NOMO-1 treated with dmso at 0.1 percent for 144 hours (cell line): ENCODE results near the gene SGTA.

Experiments
- DNase-seq: peaks from one replicate; lab custom pipeline; 2025; ENCODE audit not compliant: unreplicated experiment; lab: John Stamatoyannopoulos, UW

The SGTA gene

GRCh38 chr19:2755811-2756210 is 27.3 kb downstream of the SGTA start:
- no peak for DNase-seq

- no peak for DNase-seq
Observed at GRCh38 chr19:2755448-2755705, 27.7 kb downstream of the SGTA start.

- no peak for DNase-seq
Observed at GRCh38 chr19:2754659-2755447, 28.2 kb downstream of the SGTA start.

- no peak for DNase-seq
Observed at GRCh38 chr19:2751438-2751830, 31.6 kb downstream of the SGTA start.

- DNase-seq: no peak
Observed at GRCh38 chr19:2750808-2751437, 32.1 kb downstream of the SGTA start.

- DNase-seq: no peak
Observed at GRCh38 chr19:2747349-2747748, 35.7 kb downstream of the SGTA start.

- no peak for DNase-seq
Observed at GRCh38 chr19:2744113-2744512, 39.0 kb downstream of the SGTA start.

- DNase-seq: no peak
Observed at GRCh38 chr19:2743099-2743498, 40.0 kb downstream of the SGTA start.

- no peak for DNase-seq
Observed at GRCh38 chr19:2740314-2740656, 42.8 kb downstream of the SGTA start.

- DNase-seq: peak; percentile 94
Observed at GRCh38 chr19:2739602-2740313, 43.3 kb downstream of the SGTA start, which contains the start of gene SLC39A3. TSS of gene SLC39A3 (minus strand) at chr19:2740017. CDS start at chr19:2737257, 2,760 bp downstream.

- DNase-seq: no peak
Observed at GRCh38 chr19:2736550-2737190, 46.4 kb downstream of the SGTA start.

- DNase-seq: no peak
Observed at GRCh38 chr19:2735374-2735773, 47.7 kb downstream of the SGTA start.

- DNase-seq: no peak
Observed at GRCh38 chr19:2734589-2735288, 48.3 kb downstream of the SGTA start.

- no peak for DNase-seq
Observed at GRCh38 chr19:2733930-2734588, 49.0 kb downstream of the SGTA start.

GRCh38 chr19:2732883-2733282 is 50.2 kb downstream of the SGTA start:
- no peak for DNase-seq

- no peak for DNase-seq
Observed at GRCh38 chr19:2732157-2732725, 50.8 kb downstream of the SGTA start.

GRCh38 chr19:2731181-2731995 is 51.7 kb downstream of the SGTA start:
- DNase-seq: no peak

- no peak for DNase-seq
Observed at GRCh38 chr19:2729943-2730818, 52.9 kb downstream of the SGTA start.
